H1 (cell line): Measurements from ENCODE around the gene MARK3. TPM values are rescaled to one million over a fixed set of nuclear protein-coding genes. Genes with fewer than 3 reads are reported as not detected.

Experiments
- BACH1 ChIP-seq: IDR thresholded peaks from 2 replicates; pipeline ENCODE4 v1.6.1; 2012; ENCODE audit warnings: low read length, improper control_type of control experiment
- CTBP2 ChIP-seq: IDR thresholded peaks from 2 replicates; pipeline ENCODE4 v1.7.0; 2011; ENCODE audit warnings: borderline replicate concordance, mild to moderate bottlenecking, moderate library complexity, mixed read lengths, low read length; ENCODE audit not compliant: insufficient read depth, insufficient read length
- SP4 ChIP-seq: IDR thresholded peaks from 2 replicates; pipeline ENCODE4 v1.6.1; 2012; ENCODE audit warnings: low read length, inconsistent platforms
- polyA plus RNA-seq, 7 experiments: library from polyadenylated mRNA; depleted of rRNA in 3 of 7; stranded (reverse) in 5 of 7; unstranded in 2 of 7; fragments of >200 nt in 5 of 7; fragments of 200-250 nt in 2 of 7; gene quantifications; 1 replicate in 5 of 7; 2 replicates in 1 of 7; 4 replicates in 1 of 7; pipeline versions ENCODE4 v1.2.1 to v1.2.3, GENCODE V29; 2011 to 2013; ENCODE audit warnings: missing spikeins in 2 of 7, mixed read lengths in 2 of 7
- total RNA-seq: library from RNA; stranded (reverse); fragmentation: NEBNext Ultra II Directional; extraction: Animal tissue kit (Norgen Biotek cat#: 25700); gene quantifications from 2 replicates; pipeline ENCODE4 v1.2.1, GENCODE V29; 2021

Gene MARK3
- total and polyA plus RNA-seq, 2 of the 8 experiments (the other 6 are each of a cell fraction or from before 2014, with no cell fraction given), result 39.4 to 76.9 TPM

DNA sequence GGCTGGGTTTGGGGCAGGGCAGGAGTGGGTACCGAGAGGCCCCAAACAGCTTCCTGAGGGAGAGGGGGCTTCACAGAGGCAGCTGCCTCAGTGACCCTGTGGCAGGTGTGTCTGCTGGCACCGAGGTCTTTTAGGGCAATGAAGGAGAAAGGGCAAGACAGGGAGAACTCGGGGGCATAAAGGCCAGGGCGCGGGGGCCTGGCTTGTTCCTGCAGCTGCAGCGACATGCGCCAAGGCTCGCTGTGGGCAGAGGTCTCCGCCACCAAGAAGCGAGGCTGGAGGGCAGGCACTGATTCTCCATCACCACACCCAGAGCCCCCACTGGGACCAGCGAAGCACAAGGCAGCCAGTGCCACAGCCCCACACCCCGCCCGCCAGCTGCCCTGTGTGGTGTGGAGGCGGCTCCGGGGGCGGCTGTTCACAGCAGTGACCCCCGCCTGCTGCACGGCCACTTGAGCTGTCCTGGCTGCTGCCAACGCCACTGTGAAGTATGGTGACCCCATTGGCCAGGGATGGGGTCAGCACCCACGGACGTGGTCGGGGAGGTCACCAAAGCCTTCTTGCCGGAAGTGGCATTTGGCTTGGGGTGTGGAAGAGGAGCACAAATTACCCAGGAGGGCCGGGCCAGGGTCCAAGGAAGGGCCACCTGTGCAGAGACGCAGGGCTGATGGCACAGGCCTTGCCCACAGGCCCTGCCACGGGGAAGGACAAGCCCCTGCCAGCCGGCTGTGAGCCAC is 160.9 kb downstream of the MARK3 start (continued):
- TF ChIP-seq CTBP2, result no peak
- no peak for TF ChIP-seq BACH1
- no peak for TF ChIP-seq SP4
- TF ChIP-seq, all 59 proteins: peak for 0
